Islet of Langerhans (tissue), 1 donor: ENCODE data around the gene ADARB1.

Source experiments
- FAIRE-seq: peaks from one replicate; lab custom pipeline; 2011; peaks lifted over from hg19 to GRCh38; lab: Jason Lieb, UNC

Gene ADARB1

GRCh38 chr21:45054927-45055612 is 19.3 kb upstream of the ADARB1 start:
- no peak for FAIRE-seq

- no peak for FAIRE-seq
Measured at GRCh38 chr21:45055861-45056260, 18.5 kb upstream of the ADARB1 start.

GRCh38 chr21:45056296-45056904 is 18.0 kb upstream of the ADARB1 start:
- no peak for FAIRE-seq

GRCh38 chr21:45056917-45057560 is 17.3 kb upstream of the ADARB1 start:
- FAIRE-seq: no peak

GRCh38 chr21:45057886-45058285 is 16.5 kb upstream of the ADARB1 start:
- FAIRE-seq: no peak

GRCh38 chr21:45059121-45059520 is 15.3 kb upstream of the ADARB1 start:
- FAIRE-seq: no peak

- no peak for FAIRE-seq
Measured at GRCh38 chr21:45060089-45060488, 14.3 kb upstream of the ADARB1 start.

- no peak for FAIRE-seq
Measured at GRCh38 chr21:45060675-45061311, 13.6 kb upstream of the ADARB1 start.

GRCh38 chr21:45064091-45064490 is 10.3 kb upstream of the ADARB1 start:
- FAIRE-seq: no peak

GRCh38 chr21:45064618-45065399 is 9.6 kb upstream of the ADARB1 start:
- no peak for FAIRE-seq

- FAIRE-seq: no peak
Measured at GRCh38 chr21:45067462-45068285, 6.7 kb upstream of the ADARB1 start.

GRCh38 chr21:45069085-45069484 is 5.3 kb upstream of the ADARB1 start:
- no peak for FAIRE-seq

GRCh38 chr21:45069711-45070110 is 4.7 kb upstream of the ADARB1 start:
- no peak for FAIRE-seq

GRCh38 chr21:45071078-45071873 is 3.1 kb upstream of the ADARB1 start:
- FAIRE-seq: no peak

GRCh38 chr21:45071874-45072737 is 2.3 kb upstream of the ADARB1 start:
- no peak for FAIRE-seq

GRCh38 chr21:45072738-45073300 is 1.6 kb upstream of the ADARB1 start:
- no peak for FAIRE-seq

GRCh38 chr21:45073301-45074047 is 906 bp upstream of the ADARB1 start:
- peak; percentile 36 for FAIRE-seq

- FAIRE-seq: no peak
Measured at GRCh38 chr21:45074818-45075595, 627 bp downstream of the ADARB1 start.
